IMR-90 (cell line): ENCODE measurements around the gene KIAA0513. TPM values are rescaled to one million over a fixed set of nuclear protein-coding genes. Genes with fewer than 3 reads are reported as not detected.

Experiments used
- ATAC-seq: fragments of 200-7000 bp; cut with Tn5 transposase; 2 replicates; pipeline ENCODE4 v1.9.1; 2020; ENCODE audit warnings: low read depth, mild to moderate bottlenecking, moderate library complexity
- BruUV-seq: library from RNA; stranded (reverse); fragments of 400-500 nt; replicated peaks from 2 replicates; lab custom pipeline; 2021; lab: Mats Ljungman, UMichigan
- CTCF ChIA-PET: fragments of 300-600 bp; formaldehyde crosslinking; extraction: SDS; loops from one replicate; lab custom pipeline; 2021; ENCODE audit warnings: antibody characterized with exemption; lab: Yijun Ruan, JAX
- POLR2A ChIA-PET: fragments of 300-600 bp; sonication (Branson Sonifier 250); formaldehyde crosslinking; loops from one replicate; lab custom pipeline; 2022; ENCODE audit warnings: antibody characterized with exemption; ENCODE audit not compliant: unreplicated experiment; lab: Charles Lee
- DNase-seq: peaks from one replicate; pipeline ENCODE4 v3.0.0; 2013
- H2AFZ ChIP-seq: replicated peaks from 2 replicates; pipeline ENCODE3; 2013; ENCODE audit warnings: low read length, mild to moderate bottlenecking; ENCODE audit not compliant: poor library complexity
- H2AK5ac ChIP-seq: 2 replicates; pipeline ENCODE4 v1.6.1; 2013; ENCODE audit warnings: low read depth, low read length, inconsistent platforms
- H2AK9ac ChIP-seq: replicated peaks from 2 replicates; pipeline ENCODE3; 2013; ENCODE audit warnings: mild to moderate bottlenecking, low read depth, low read length, moderate library complexity; ENCODE audit not compliant: poor library complexity
- H2BK120ac ChIP-seq: 2 replicates; pipeline ENCODE4 v1.6.1; 2013; ENCODE audit warnings: low read depth, low read length, inconsistent platforms
- H2BK15ac ChIP-seq: 3 replicates; pipeline ENCODE4 v1.6.1; 2013; ENCODE audit warnings: low read depth, low read length, inconsistent platforms
- H2BK20ac ChIP-seq: 2 replicates; pipeline ENCODE4 v1.6.1; 2013; ENCODE audit warnings: low read depth, mild to moderate bottlenecking, inconsistent platforms, low read length, moderate library complexity
- H2BK5ac ChIP-seq: 2 replicates; pipeline ENCODE4 v1.6.1; 2013; ENCODE audit warnings: mild to moderate bottlenecking, low read depth, low read length, inconsistent platforms; ENCODE audit not compliant: poor library complexity, severe bottlenecking
- H3K14ac ChIP-seq: replicated peaks from 2 replicates; pipeline ENCODE4 v1.6.1; 2013; ENCODE audit warnings: low read depth, low read length, inconsistent platforms
- H3K18ac ChIP-seq: 2 replicates; pipeline ENCODE4 v1.6.1; 2013; ENCODE audit warnings: low read depth, low read length, control low read depth
- H3K23ac ChIP-seq: 2 replicates; pipeline ENCODE4 v1.6.1; 2013; ENCODE audit warnings: low read depth, low read length, inconsistent platforms
- H3K27ac ChIP-seq: 2 replicates; pipeline ENCODE4 v1.5.1; 2013; ENCODE audit warnings: mild to moderate bottlenecking, control low read depth, low read length; ENCODE audit not compliant: insufficient read depth
- H3K27me3 ChIP-seq: 2 replicates; pipeline ENCODE4 v1.6.1; 2013; ENCODE audit warnings: low read length; ENCODE audit not compliant: control insufficient read depth, insufficient read depth
- H3K36me3 ChIP-seq: 2 replicates; pipeline ENCODE4 v1.6.1; 2013; ENCODE audit warnings: low read length, mixed read lengths; ENCODE audit not compliant: control insufficient read depth, insufficient read depth
- H3K4ac ChIP-seq: 2 replicates; pipeline ENCODE4 v1.6.1; 2013; ENCODE audit warnings: low read depth, low read length, inconsistent platforms
- H3K4me1 ChIP-seq: 2 replicates; pipeline ENCODE4 v1.6.1; 2013; ENCODE audit warnings: low read length, mixed read lengths; ENCODE audit not compliant: control insufficient read depth, insufficient read depth
- H3K4me2 ChIP-seq: 2 replicates; pipeline ENCODE4 v1.6.1; 2013; ENCODE audit warnings: low read depth, mild to moderate bottlenecking, control low read depth, low read length, moderate library complexity
- H3K4me3 ChIP-seq: 2 replicates; pipeline ENCODE4 v1.5.1; 2013; ENCODE audit warnings: low read depth, mild to moderate bottlenecking, control low read depth, low read length, moderate library complexity; ENCODE audit not compliant: insufficient read depth
- H3K56ac ChIP-seq: 2 replicates; pipeline ENCODE4 v1.6.1; 2013; ENCODE audit warnings: low read length, inconsistent platforms; ENCODE audit not compliant: insufficient read depth; ENCODE audit errors: extremely low read depth
- H3K79me1 ChIP-seq, 2 experiments: 2 replicates each; pipeline ENCODE4 v1.6.1; 2013; ENCODE audit warnings: low read length in 2 of 2, inconsistent platforms in 1 of 2, low read depth in 1 of 2
- H3K9ac ChIP-seq: 2 replicates; pipeline ENCODE4 v1.6.1; 2013; ENCODE audit warnings: low read depth, low read length, control low read depth
- H3K9me1 ChIP-seq: 2 replicates; pipeline ENCODE4 v1.6.1; 2013; ENCODE audit warnings: low read length, inconsistent platforms; ENCODE audit not compliant: insufficient read depth
- H3K9me3 ChIP-seq: 2 replicates; pipeline ENCODE4 v1.6.1; 2013; ENCODE audit warnings: low read length; ENCODE audit not compliant: control insufficient read depth, insufficient read depth
- H4K20me1 ChIP-seq: 2 replicates; pipeline ENCODE4 v1.6.1; 2013; ENCODE audit warnings: low read length, inconsistent platforms; ENCODE audit not compliant: insufficient read depth
- H4K5ac ChIP-seq: 2 replicates; pipeline ENCODE4 v1.6.1; 2013; ENCODE audit warnings: mild to moderate bottlenecking, low read depth, low read length, control low read depth
- H4K8ac ChIP-seq, 2 experiments: 2 replicates each; pipeline ENCODE4 v1.6.1; 2013; ENCODE audit warnings: low read depth in 2 of 2, low read length in 2 of 2, control low read depth in 1 of 2, inconsistent platforms in 1 of 2
- H4K91ac ChIP-seq: 2 replicates; pipeline ENCODE4 v1.6.1; 2013; ENCODE audit warnings: low read depth, low read length, inconsistent platforms; ENCODE audit not compliant: insufficient read depth
- CTCF ChIP-seq: conservative IDR thresholded peaks from 2 replicates; pipeline ENCODE4 v1.5.1; 2012; ENCODE audit warnings: mild to moderate bottlenecking, low read depth, low read length, improper control_type of control experiment
- ELK1 ChIP-seq: fragments of 150-350 bp; IDR thresholded peaks from 2 replicates; pipeline ENCODE4 v1.6.1; 2016; ENCODE audit warnings: low read depth, mild to moderate bottlenecking, low read length, moderate library complexity, borderline replicate concordance
- FOS ChIP-seq: fragments of 150-350 bp; IDR thresholded peaks from 2 replicates; pipeline ENCODE4 v1.6.1; 2016; ENCODE audit warnings: low read depth, low read length
- MAFK ChIP-seq: IDR thresholded peaks from 2 replicates; pipeline ENCODE4 v1.6.1; 2012; ENCODE audit warnings: low read depth, low read length, improper control_type of control experiment
- MXI1 ChIP-seq: IDR thresholded peaks from 2 replicates; pipeline ENCODE4 v1.6.1; 2012; ENCODE audit warnings: low read depth, mild to moderate bottlenecking, low read length, moderate library complexity, borderline replicate concordance
- RAD21 ChIP-seq: IDR thresholded peaks from 2 replicates; pipeline ENCODE4 v1.6.1; 2012; ENCODE audit warnings: low read length, improper control_type of control experiment
- RCOR1 ChIP-seq: IDR thresholded peaks from 2 replicates; pipeline ENCODE4 v1.6.1; 2012; ENCODE audit warnings: mild to moderate bottlenecking, low read length, improper control_type of control experiment; ENCODE audit not compliant: insufficient replicate concordance
- SMC3 ChIP-seq: fragments of 150-350 bp; IDR thresholded peaks from 2 replicates; pipeline ENCODE4 v1.6.1; 2016; ENCODE audit warnings: low read depth, mild to moderate bottlenecking, antibody characterized with exemption, low read length, moderate library complexity
- WGBS, 2 experiments: methylation state at CpG; one replicate each; pipeline versions ENCODE4 v1.1.5 to v1.1.7; 2013; ENCODE audit warnings: missing lambda C conversion rate in 2 of 2; ENCODE audit not compliant: insufficient read length in 1 of 2; ENCODE audit errors: extremely low coverage in 2 of 2; 5-methylcytosine and 5-hydroxymethylcytosine counted together
- dilution Hi-C: fragments of 300-500 bp; cut with HindIII; formaldehyde crosslinking; loops from one replicate; pipeline ENCODE4 v1.14.3; 2018; ENCODE audit warnings: low sequenced_read_pairs; ENCODE audit not compliant: unreplicated experiment
- in situ Hi-C: fragments of 300-500 bp; cut with MboI; formaldehyde crosslinking; loops from 3 replicates; pipeline ENCODE4 v1.14.3; 2019; ENCODE audit warnings: low sequenced_read_pairs, inconsistent platforms, mixed read lengths
- intact Hi-C: fragments of 100-400 bp; cut with micrococcal nuclease; formaldehyde crosslinking; loops from 2 replicates; pipeline ENCODE4 v1.10.0; 2022
- polyA plus RNA-seq, 3 experiments: library from polyadenylated mRNA; depleted of rRNA; stranded (reverse); fragments of >200 nt; gene quantifications; 2 replicates each; pipeline ENCODE4 v1.2.3, GENCODE V29; 2012; ENCODE audit warnings: low replicate concordance in 1 of 3
- total RNA-seq: library from RNA; depleted of rRNA; stranded (reverse); fragments of >200 nt; gene quantifications from 2 replicates; pipeline ENCODE4 v1.2.3, GENCODE V29; 2012

KIAA0513 gene
- total and polyA plus RNA-seq, 2 of the 4 experiments (the other 2 are of a cell fraction), result 9.5 TPM

GRCh38 chr16:84989749-84990620 is 37.6 kb upstream of the KIAA0513 start:
- no peaks in the 10 kb centered on the region for H3K27me3 ChIP-seq
- H3K36me3 ChIP-seq, result peaks cover 57% of the 10 kb centered on the region
- H3K56ac ChIP-seq, result no peak overlapping the region
- no peak overlapping the region for H2BK5ac ChIP-seq
- no peak overlapping the region for H3K9ac ChIP-seq
- POLR2A ChIA-PET, result no interaction called here
- DNase-seq, result no peak
- no peak overlapping the region for H3K18ac ChIP-seq
- 88% methylated on average over 24 of the region's 27 CpGs; no CpG with 5 or more reads in 1 of the 2 experiments for WGBS, 2 experiments
- peaks cover 44 to 82% of the 10 kb centered on the region in 2 experiments for H3K79me1 ChIP-seq
- dilution Hi-C loops (no loop called here), in situ Hi-C loops (no loop called here), intact Hi-C loops (no loop called here)
- no peak overlapping the region for H2AFZ ChIP-seq
- no peak for ATAC-seq
- H4K8ac ChIP-seq, result peak overlapping the region in 1 of 2 experiments; percentile 29; a peak in 2 of 4 replicates
- H2BK15ac ChIP-seq, result no peak overlapping the region
- H3K4me2 ChIP-seq, result no peak overlapping the region
- no peak overlapping the region for H2BK120ac ChIP-seq
- TF ChIP-seq FOS, result no peak
- no peak for TF ChIP-seq MXI1
- TF ChIP-seq SMC3, result no peak
- no peak for TF ChIP-seq RAD21
- TF ChIP-seq MAFK, result no peak
- TF ChIP-seq RCOR1, result no peak
- no peak for TF ChIP-seq ELK1
- no peak for TF ChIP-seq CTCF
- no peaks in the 10 kb centered on the region; the same call in 1 of the 2 replicates for H4K20me1 ChIP-seq
- no peak overlapping the region for H4K5ac ChIP-seq
- no TSS peak for BruUV-seq
- 0 out of 2 replicates have a peak overlapping the region, but pooled peaks have one; percentile 10 for H3K4ac ChIP-seq
- no peak overlapping the region for H3K23ac ChIP-seq
- H4K91ac ChIP-seq, result no peak overlapping the region
- H3K9me3 ChIP-seq, result no peaks in the 10 kb centered on the region
- H3K27ac ChIP-seq, result no peak overlapping the region
- peak overlapping the region; percentile 44; the same call in 1 of the 2 replicates for H2AK5ac ChIP-seq
- CTCF ChIA-PET, result interaction anchor here (0.5 kb wide), 1 partner anchor 571 kb away, joined by 4 read pairs; no protein-coding TSS in a partner anchor
- H3K9me1 ChIP-seq, result peaks cover 28% of the 10 kb centered on the region
- H3K4me1 ChIP-seq, result peaks cover 38% of the 10 kb centered on the region
- H3K14ac ChIP-seq, result no peak overlapping the region
- no peak overlapping the region for H2BK20ac ChIP-seq
- no peak overlapping the region for H3K4me3 ChIP-seq
- H2AK9ac ChIP-seq, result no peak overlapping the region
